Medulla oblongata (tissue), 1 donor: Measurements from ENCODE around the gene CLSTN2.

Source experiments
- DNase-seq: peaks from one replicate; pipeline ENCODE4 v3.0.0-alpha.2; 2015; ENCODE audit errors: extremely low spot score

Gene CLSTN2

GRCh38 chr3:139944256-139944910 is 9.4 kb downstream of the CLSTN2 start:
- no peak for DNase-seq

GRCh38 chr3:139945386-139945785 is 10.4 kb downstream of the CLSTN2 start:
- DNase-seq = no peak

- DNase-seq = no peak
Measured at GRCh38 chr3:139945942-139946341, 11.0 kb downstream of the CLSTN2 start.

- no peak for DNase-seq
Measured at GRCh38 chr3:139948467-139948866, 13.5 kb downstream of the CLSTN2 start.

- no peak for DNase-seq
Measured at GRCh38 chr3:139948898-139949297, 13.9 kb downstream of the CLSTN2 start.

- DNase-seq = no peak
Measured at GRCh38 chr3:139953131-139953910, 18.3 kb downstream of the CLSTN2 start.

GRCh38 chr3:139954146-139954860 is 19.3 kb downstream of the CLSTN2 start:
- DNase-seq = no peak

- DNase-seq = no peak
Measured at GRCh38 chr3:139957844-139958243, 22.9 kb downstream of the CLSTN2 start.

- no peak for DNase-seq
Measured at GRCh38 chr3:139969386-139969785, 34.4 kb downstream of the CLSTN2 start.

- DNase-seq = no peak
Measured at GRCh38 chr3:139970526-139970925, 35.5 kb downstream of the CLSTN2 start.

GRCh38 chr3:139974809-139975425 is 39.9 kb downstream of the CLSTN2 start:
- no peak for DNase-seq

GRCh38 chr3:139975594-139976365 is 40.8 kb downstream of the CLSTN2 start:
- DNase-seq = no peak

- DNase-seq = no peak
Measured at GRCh38 chr3:139978966-139979365, 44.0 kb downstream of the CLSTN2 start.

- DNase-seq = no peak
Measured at GRCh38 chr3:139979991-139980390, 45.0 kb downstream of the CLSTN2 start.

GRCh38 chr3:139982404-139982803 is 47.4 kb downstream of the CLSTN2 start:
- DNase-seq = peak; percentile 35

- no peak for DNase-seq
Measured at GRCh38 chr3:139985576-139985975, 50.6 kb downstream of the CLSTN2 start.

GRCh38 chr3:139987908-139988307 is 52.9 kb downstream of the CLSTN2 start:
- no peak for DNase-seq

GRCh38 chr3:139988472-139989156 is 53.6 kb downstream of the CLSTN2 start:
- no peak for DNase-seq

- no peak for DNase-seq
Measured at GRCh38 chr3:139994891-139995290, 59.9 kb downstream of the CLSTN2 start.

GRCh38 chr3:140004271-140004670 is 69.3 kb downstream of the CLSTN2 start:
- no peak for DNase-seq

- no peak for DNase-seq
Measured at GRCh38 chr3:140006331-140006730, 71.3 kb downstream of the CLSTN2 start.
